GM19239 (cell line): Measurements from ENCODE around the gene NFKB1.

ENCODE experiments used
- DNase-seq: peaks from one replicate; pipeline ENCODE4 v3.0.0; 2011; ENCODE audit warnings: low spot score; ENCODE audit not compliant: insufficient read length
- FAIRE-seq: peaks from 2 replicates; lab custom pipeline; 2011; peaks lifted over from hg19 to GRCh38; lab: Jason Lieb, UNC

NFKB1 gene

GRCh38 chr4:102493257-102493656 lies 7.9 kb upstream of the NFKB1 start:
- FAIRE-seq (no peak), DNase-seq (no peak)

- DNase-seq (no peak), FAIRE-seq (no peak)
Measured at GRCh38 chr4:102493794-102494193, 7.4 kb upstream of the NFKB1 start.

- FAIRE-seq (peak; percentile 70), DNase-seq (no peak)
Measured at GRCh38 chr4:102494603-102495002, 6.6 kb upstream of the NFKB1 start.

- no peak for DNase-seq
- no peak for FAIRE-seq
Measured at GRCh38 chr4:102497986-102498385, 3.2 kb upstream of the NFKB1 start.

GRCh38 chr4:102500352-102500695 lies 835 bp upstream of the NFKB1 start:
- FAIRE-seq = peak; percentile 26
- DNase-seq = no peak

- FAIRE-seq (no peak), DNase-seq (no peak)
Measured at GRCh38 chr4:102501447-102501696, 213 bp downstream of the NFKB1 start.

GRCh38 chr4:102502543-102502818 lies 1.3 kb downstream of the NFKB1 start:
- FAIRE-seq = peak; percentile 4
- DNase-seq = no peak

- DNase-seq (no peak), FAIRE-seq (peak; percentile 51)
Measured at GRCh38 chr4:102503301-102503746, 2.2 kb downstream of the NFKB1 start.

GRCh38 chr4:102503831-102504786 lies 3.0 kb downstream of the NFKB1 start:
- FAIRE-seq (peak; percentile 73), DNase-seq (no peak)

- no peak for FAIRE-seq
- no peak for DNase-seq
Measured at GRCh38 chr4:102504941-102505340, 3.8 kb downstream of the NFKB1 start.

GRCh38 chr4:102505708-102506107 lies 4.5 kb downstream of the NFKB1 start:
- FAIRE-seq (no peak), DNase-seq (no peak)

GRCh38 chr4:102506523-102506922 lies 5.4 kb downstream of the NFKB1 start:
- FAIRE-seq = no peak

GRCh38 chr4:102511830-102512605 lies 10.9 kb downstream of the NFKB1 start:
- no peak for FAIRE-seq

More at GRCh38 chr4:102506523-102506922, 5.4 kb downstream of the NFKB1 start:
- no peak for DNase-seq

GRCh38 chr4:102514298-102514964 lies 13.3 kb downstream of the NFKB1 start:
- FAIRE-seq (no peak), DNase-seq (no peak)

More at GRCh38 chr4:102511830-102512605, 10.9 kb downstream of the NFKB1 start:
- no peak for DNase-seq

GRCh38 chr4:102517753-102518152 lies 16.6 kb downstream of the NFKB1 start:
- peak; percentile 23 for FAIRE-seq
- no peak for DNase-seq

- no peak for FAIRE-seq
- no peak for DNase-seq
Measured at GRCh38 chr4:102518703-102519131, 17.6 kb downstream of the NFKB1 start.

GRCh38 chr4:102519925-102520324 lies 18.8 kb downstream of the NFKB1 start:
- no peak for DNase-seq
- FAIRE-seq = peak; percentile 23

- no peak for DNase-seq
- no peak for FAIRE-seq
Measured at GRCh38 chr4:102521570-102521969, 20.4 kb downstream of the NFKB1 start.

- DNase-seq (no peak), FAIRE-seq (no peak)
Measured at GRCh38 chr4:102522031-102522440, 20.9 kb downstream of the NFKB1 start.

GRCh38 chr4:102524691-102525090 lies 23.5 kb downstream of the NFKB1 start:
- DNase-seq (no peak), FAIRE-seq (no peak)

- DNase-seq (no peak), FAIRE-seq (peak; percentile 52)
Measured at GRCh38 chr4:102525097-102525496, 23.9 kb downstream of the NFKB1 start.
